Loucy (cell line): ENCODE data around the gene PPP1CB.

Experiments used
- H2AFZ ChIP-seq: fragments of 200-600 bp; sonication (generic); 2 replicates; pipeline ENCODE4 v1.6.0; 2016; ENCODE audit warnings: antibody characterized with exemption, mild to moderate bottlenecking, low read length, moderate library complexity
- H3F3A ChIP-seq: fragments of 200-600 bp; 2 replicates; pipeline ENCODE4 v1.6.0; 2016; ENCODE audit warnings: antibody characterized with exemption, low read depth, mild to moderate bottlenecking
- H3K27me3 ChIP-seq: fragments of 200-600 bp; sonication (generic); 2 replicates; pipeline ENCODE4 v1.6.1; 2014; ENCODE audit warnings: low read length, mild to moderate bottlenecking; ENCODE audit not compliant: insufficient read depth, poor library complexity, severe bottlenecking
- H3K36me3 ChIP-seq: fragments of 200-600 bp; sonication (generic); 2 replicates; pipeline ENCODE4 v1.6.1; 2016; ENCODE audit warnings: low read length; ENCODE audit not compliant: insufficient read depth
- H3K4me1 ChIP-seq: fragments of 200-600 bp; sonication (generic); 2 replicates; pipeline ENCODE4 v1.5.1; 2014; ENCODE audit warnings: low read length, mild to moderate bottlenecking; ENCODE audit not compliant: insufficient read depth, poor library complexity, severe bottlenecking
- H3K4me2 ChIP-seq: fragments of 200-600 bp; sonication (generic); 2 replicates; pipeline ENCODE4 v1.6.0; 2014; ENCODE audit warnings: antibody characterized with exemption, low read length, low read depth, mild to moderate bottlenecking; ENCODE audit not compliant: poor library complexity, severe bottlenecking
- H3K4me3 ChIP-seq: fragments of 200-600 bp; sonication (generic); 2 replicates; pipeline ENCODE4 v1.5.1; 2014; ENCODE audit warnings: low read length, mild to moderate bottlenecking, mixed read lengths; ENCODE audit not compliant: poor library complexity, severe bottlenecking
- H3K79me2 ChIP-seq: fragments of 200-600 bp; sonication (generic); 2 replicates; pipeline ENCODE4 v1.6.1; 2014; ENCODE audit warnings: low read length; ENCODE audit not compliant: insufficient read depth
- H3K9ac ChIP-seq: fragments of 200-600 bp; sonication (generic); 2 replicates; pipeline ENCODE4 v1.6.0; 2014; ENCODE audit warnings: mild to moderate bottlenecking, low read depth, low read length, moderate library complexity; ENCODE audit not compliant: poor library complexity, severe bottlenecking
- H3K9me2 ChIP-seq: fragments of 200-600 bp; sonication (generic); replicated peaks from 2 replicates; pipeline ENCODE4 v1.6.1; 2016; ENCODE audit warnings: low read depth, low read length, mixed read lengths
- H3K9me3 ChIP-seq: fragments of 200-600 bp; sonication (generic); 2 replicates; pipeline ENCODE4 v1.6.1; 2014; ENCODE audit warnings: mild to moderate bottlenecking, antibody characterized with exemption, low read length, low read depth; ENCODE audit not compliant: insufficient read depth
- H4K20me1 ChIP-seq: fragments of 200-600 bp; sonication (generic); 2 replicates; pipeline ENCODE4 v1.6.0; 2014; ENCODE audit warnings: antibody characterized with exemption, low read length, mild to moderate bottlenecking; ENCODE audit not compliant: insufficient read depth, poor library complexity, severe bottlenecking
- EZH2phosphoT487 ChIP-seq: fragments of 200-600 bp; IDR thresholded peaks from 2 replicates; pipeline ENCODE4 v1.6.1; 2018; ENCODE audit warnings: antibody characterized with exemption, mild to moderate bottlenecking, moderate library complexity, borderline replicate concordance
- TF ChIP-seq, protein P1 (sequence below): fragments of 200-600 bp; sonication (generic); conservative IDR thresholded peaks from 2 replicates; pipeline ENCODE4 v1.5.1; 2014; ENCODE audit warnings: mild to moderate bottlenecking, antibody characterized with exemption, low read length

Gene PPP1CB

DNA sequence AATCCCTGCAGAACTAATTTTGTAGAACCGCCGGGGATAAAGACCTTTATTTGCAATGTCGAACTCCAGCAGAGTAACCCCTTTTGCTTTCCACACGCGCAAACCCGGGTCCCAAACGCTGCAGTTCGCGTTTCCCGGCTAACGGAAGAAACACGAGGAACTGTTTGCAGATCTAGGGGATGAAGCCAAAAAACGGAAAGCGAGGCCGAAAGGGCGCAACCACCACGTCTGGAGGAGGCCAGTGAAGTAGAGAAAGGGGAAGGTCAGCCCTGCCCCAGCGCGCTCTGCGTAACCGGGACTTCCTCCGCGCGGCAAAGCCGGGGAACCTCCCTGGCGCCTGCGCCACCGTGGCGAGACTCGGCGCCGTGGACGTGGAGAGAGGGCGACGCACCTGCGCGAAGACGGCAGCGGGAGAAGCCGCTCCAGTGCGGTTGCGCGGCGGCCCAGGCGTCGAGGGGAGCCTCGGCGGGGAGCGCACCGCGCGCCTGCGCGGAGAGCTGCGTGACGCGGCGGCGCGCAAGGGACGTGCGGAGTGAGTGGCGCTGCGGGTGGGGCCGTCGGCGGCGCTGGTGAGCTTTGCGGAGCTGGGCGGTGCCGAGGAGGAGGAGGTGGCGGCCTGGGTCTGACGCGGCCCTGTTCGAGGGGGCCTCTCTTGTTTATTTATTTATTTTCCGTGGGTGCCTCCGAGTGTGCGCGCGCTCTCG lies at the start of gene PPP1CB:
TSS of gene PPP1CB (plus strand) at position 579 of the 704 bp plus-strand sequence. CDS start 295 bp downstream, outside the sequence.
- Histone ChIP-seq H3K36me3 (no peaks in the 10 kb centered on the region), H3K9me2 (no peaks in the 10 kb centered on the region), H3F3A (no peaks in the 10 kb centered on the region), H3K27me3 (no peaks in the 10 kb centered on the region), H3K4me1 (peaks cover 47% of the 10 kb centered on the region), H3K79me2 (peaks cover 67% of the 10 kb centered on the region), H3K4me2 (peak within 1 kb of the TSS; percentile 96), H3K4me3 (peak within 1 kb of the TSS; percentile 87), H2AFZ (peak within 1 kb of the TSS; percentile 59), H3K9me3 (no peaks in the 10 kb centered on the region), H3K9ac (peak within 1 kb of the TSS; percentile 95), H4K20me1 (peaks cover 39% of the 10 kb centered on the region)
- TF ChIP-seq, protein P1, sequence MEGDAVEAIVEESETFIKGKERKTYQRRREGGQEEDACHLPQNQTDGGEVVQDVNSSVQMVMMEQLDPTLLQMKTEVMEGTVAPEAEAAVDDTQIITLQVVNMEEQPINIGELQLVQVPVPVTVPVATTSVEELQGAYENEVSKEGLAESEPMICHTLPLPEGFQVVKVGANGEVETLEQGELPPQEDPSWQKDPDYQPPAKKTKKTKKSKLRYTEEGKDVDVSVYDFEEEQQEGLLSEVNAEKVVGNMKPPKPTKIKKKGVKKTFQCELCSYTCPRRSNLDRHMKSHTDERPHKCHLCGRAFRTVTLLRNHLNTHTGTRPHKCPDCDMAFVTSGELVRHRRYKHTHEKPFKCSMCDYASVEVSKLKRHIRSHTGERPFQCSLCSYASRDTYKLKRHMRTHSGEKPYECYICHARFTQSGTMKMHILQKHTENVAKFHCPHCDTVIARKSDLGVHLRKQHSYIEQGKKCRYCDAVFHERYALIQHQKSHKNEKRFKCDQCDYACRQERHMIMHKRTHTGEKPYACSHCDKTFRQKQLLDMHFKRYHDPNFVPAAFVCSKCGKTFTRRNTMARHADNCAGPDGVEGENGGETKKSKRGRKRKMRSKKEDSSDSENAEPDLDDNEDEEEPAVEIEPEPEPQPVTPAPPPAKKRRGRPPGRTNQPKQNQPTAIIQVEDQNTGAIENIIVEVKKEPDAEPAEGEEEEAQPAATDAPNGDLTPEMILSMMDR, result peak; percentile 16; the same call in 1 of the 2 replicates
- no peak for TF ChIP-seq EZH2phosphoT487

DNA sequence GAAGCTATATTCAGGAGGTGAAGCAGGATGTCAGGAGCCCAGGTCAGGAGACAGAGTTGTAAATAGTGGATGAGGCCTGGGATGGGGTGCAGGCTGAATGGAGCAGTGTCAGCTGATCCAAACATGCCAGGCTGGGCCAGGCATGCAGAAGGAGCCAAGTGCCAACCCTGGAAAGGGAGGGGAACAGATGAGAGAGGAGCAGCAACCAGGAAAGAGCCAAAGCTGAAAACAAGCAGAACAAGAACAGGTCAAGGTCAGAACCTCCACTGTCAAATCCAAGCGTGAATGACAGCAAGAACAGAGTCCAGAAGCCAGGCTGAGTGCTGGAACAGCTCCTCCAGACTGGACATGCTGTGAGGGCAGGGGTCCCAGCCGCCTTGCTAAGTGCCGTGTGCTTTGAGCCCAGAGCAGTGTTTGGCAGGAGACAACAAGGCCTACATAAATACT lies 49.2 kb upstream of the PPP1CB start:
- Histone ChIP-seq H3K4me3 (peak overlapping the region; percentile 31), H3K36me3 (no peaks in the 10 kb centered on the region), H3K9ac (peak overlapping the region; percentile 52), H2AFZ (0 out of 2 replicates have a peak overlapping the region, but pooled peaks have one; percentile 0), H3K9me2 (no peaks in the 10 kb centered on the region), H3K79me2 (no peaks in the 10 kb centered on the region), H3K27me3 (no peaks in the 10 kb centered on the region), H4K20me1 (no peaks in the 10 kb centered on the region), H3F3A (no peaks in the 10 kb centered on the region), H3K4me2 (peak overlapping the region; percentile 61), H3K4me1 (peaks cover 35% of the 10 kb centered on the region), H3K9me3 (no peaks in the 10 kb centered on the region; the same call in 1 of the 2 replicates)
- TF ChIP-seq, protein P1, result no peak
- TF ChIP-seq EZH2phosphoT487, result no peak

DNA sequence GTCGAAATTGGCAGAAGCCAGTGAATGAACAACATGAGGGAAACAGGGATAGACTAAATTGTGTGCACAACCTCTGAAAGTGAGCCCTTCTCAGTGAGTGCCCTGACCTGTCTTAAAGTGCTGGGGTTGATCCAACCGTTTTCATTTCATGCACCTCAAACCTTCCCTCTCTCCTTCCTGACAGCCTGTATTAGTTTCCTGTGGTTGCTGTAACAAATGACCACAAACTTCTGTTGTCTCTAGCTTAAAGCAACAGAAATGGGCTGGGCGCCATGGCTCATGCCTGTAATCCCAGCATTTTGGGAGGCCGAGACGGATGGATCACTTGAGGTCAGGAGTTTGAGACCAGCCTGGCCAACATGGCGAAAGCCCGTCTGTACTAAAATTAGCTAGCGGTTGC lies 48.8 kb upstream of the PPP1CB start:
- Histone ChIP-seq H3F3A (no peaks in the 10 kb centered on the region), H3K4me2 (peak overlapping the region; percentile 61), H3K27me3 (no peaks in the 10 kb centered on the region), H3K36me3 (no peaks in the 10 kb centered on the region), H3K9me2 (no peaks in the 10 kb centered on the region), H3K9me3 (no peaks in the 10 kb centered on the region; the same call in 1 of the 2 replicates), H3K79me2 (no peaks in the 10 kb centered on the region), H3K9ac (peak overlapping the region; percentile 52), H2AFZ (0 out of 2 replicates have a peak overlapping the region, but pooled peaks have one; percentile 0), H3K4me1 (peaks cover 35% of the 10 kb centered on the region), H3K4me3 (peak overlapping the region; percentile 31), H4K20me1 (no peaks in the 10 kb centered on the region)
- TF ChIP-seq EZH2phosphoT487, result no peak
- TF ChIP-seq, protein P1, result no peak
